CD14-positive monocyte (primary cell): ENCODE results near the gene SMIM29. TPM values are rescaled to one million over a fixed set of nuclear protein-coding genes. Genes with fewer than 3 reads are reported as not detected.

ENCODE experiments used
- DNase-seq, 3 donors: peaks; one replicate each; pipeline ENCODE4 v3.0.0-alpha.2; 2011 to 2022
- H2AFZ ChIP-seq: 2 replicates; pipeline ENCODE4 v1.6.0; 2012; ENCODE audit warnings: mild to moderate bottlenecking, low read depth, low read length, inconsistent platforms; ENCODE audit not compliant: insufficient read depth, poor library complexity, severe bottlenecking
- H3K27ac ChIP-seq, 2 donors: 1 replicate in 1 of 2; 2 replicates in 1 of 2; pipeline ENCODE4 v1.5.1; 2012 to 2013; ENCODE audit warnings: low read length in 2 of 2, control low read depth in 1 of 2, inconsistent platforms in 1 of 2, low read depth in 1 of 2, mild to moderate bottlenecking in 1 of 2
- H3K27me3 ChIP-seq, 2 donors: one replicate each; pipeline versions ENCODE4 v1.6.0 to v1.6.1; 2011 to 2013; ENCODE audit warnings: low read length in 2 of 2; ENCODE audit not compliant: control insufficient read depth in 2 of 2, insufficient read depth in 2 of 2
- H3K36me3 ChIP-seq, 2 donors: replicated peaks in 1 of 2; 1 replicate in 1 of 2; 2 replicates in 1 of 2; pipeline versions ENCODE4 v1.5.1 to v1.6.1; 2012 to 2013; ENCODE audit warnings: low read length in 2 of 2, control low read depth in 1 of 2, inconsistent platforms in 1 of 2, mild to moderate bottlenecking in 1 of 2; ENCODE audit not compliant: insufficient read depth in 2 of 2, control insufficient read depth in 1 of 2
- H3K4me1 ChIP-seq, 2 donors: 1 replicate in 1 of 2; 2 replicates in 1 of 2; pipeline versions ENCODE4 v1.5.1 to v1.6.1; 2012 to 2013; ENCODE audit warnings: low read length in 2 of 2, control low read depth in 1 of 2, inconsistent platforms in 1 of 2, mild to moderate bottlenecking in 1 of 2, moderate library complexity in 1 of 2; ENCODE audit not compliant: insufficient read depth in 2 of 2, control insufficient read depth in 1 of 2
- H3K4me2 ChIP-seq: replicated peaks from 2 replicates; pipeline ENCODE3; 2012; ENCODE audit warnings: low read length, moderate library complexity, mild to moderate bottlenecking; ENCODE audit not compliant: poor library complexity, severe bottlenecking; ENCODE audit errors: extremely low read depth
- H3K4me3 ChIP-seq, 3 experiments: fragments of 200-600 bp in 1 of 3; sonication (generic) in 1 of 3; replicated peaks in 1 of 3; 1 replicate in 2 of 3; 2 replicates in 1 of 3; pipeline ENCODE4 v1.5.1; 2011 to 2013; ENCODE audit warnings: low read length in 3 of 3, mild to moderate bottlenecking in 3 of 3, control low read depth in 2 of 3, low read depth in 2 of 3, inconsistent platforms in 1 of 3, moderate library complexity in 1 of 3
- H3K79me2 ChIP-seq: 2 replicates; pipeline ENCODE4 v1.6.0; 2012; ENCODE audit warnings: mild to moderate bottlenecking, control low read depth, inconsistent platforms, low read length, moderate library complexity; ENCODE audit not compliant: insufficient read depth
- H3K9ac ChIP-seq: 2 replicates; pipeline ENCODE4 v1.6.0; 2017; ENCODE audit warnings: low read length, mild to moderate bottlenecking; ENCODE audit not compliant: insufficient read depth, poor library complexity, severe bottlenecking
- H3K9me3 ChIP-seq, 2 donors: replicated peaks in 1 of 2; 1 replicate in 1 of 2; 2 replicates in 1 of 2; pipeline versions ENCODE4 v1.5.1 to v1.6.1; 2012 to 2013; ENCODE audit warnings: low read length in 2 of 2, control low read depth in 1 of 2; ENCODE audit not compliant: control insufficient read depth in 1 of 2, insufficient read depth in 1 of 2
- H4K20me1 ChIP-seq: 2 replicates; pipeline ENCODE4 v1.6.0; 2012; ENCODE audit warnings: mild to moderate bottlenecking, low read length, control low read depth, moderate library complexity; ENCODE audit not compliant: insufficient read depth
- H3K27ac Mint-ChIP-seq, 7 donors: one replicate each; pipeline ENCODE4 v1.8.0; 2020; ENCODE audit warnings: mild to moderate bottlenecking in 7 of 7, mixed read lengths in 7 of 7, moderate library complexity in 6 of 7, inconsistent platforms in 2 of 7
- H3K27me3 Mint-ChIP-seq, 3 donors: one replicate each; pipeline ENCODE4 v1.8.0; 2021 to 2022; ENCODE audit warnings: low read depth in 3 of 3, mild to moderate bottlenecking in 3 of 3, mixed read lengths in 3 of 3, moderate library complexity in 3 of 3, inconsistent platforms in 1 of 3
- H3K36me3 Mint-ChIP-seq, 2 donors: one replicate each; pipeline ENCODE4 v1.8.0; 2020; ENCODE audit warnings: mixed read lengths in 2 of 2, inconsistent platforms in 1 of 2, mild to moderate bottlenecking in 1 of 2
- H3K4me1 Mint-ChIP-seq: one replicate; pipeline ENCODE4 v1.8.0; 2020; ENCODE audit warnings: mild to moderate bottlenecking, mixed read lengths
- H3K4me3 Mint-ChIP-seq, 2 donors: one replicate each; pipeline ENCODE4 v1.8.0; 2020; ENCODE audit warnings: mild to moderate bottlenecking in 2 of 2, mixed read lengths in 2 of 2, moderate library complexity in 1 of 2
- H3K9me3 Mint-ChIP-seq, 7 donors: one replicate each; pipeline ENCODE4 v1.8.0; 2020 to 2022; ENCODE audit warnings: mixed read lengths in 7 of 7, mild to moderate bottlenecking in 6 of 7, moderate library complexity in 6 of 7, inconsistent platforms in 2 of 7
- CTCF ChIP-seq: fragments of 200-600 bp; IDR thresholded peaks from one replicate; pipeline ENCODE4 v1.8.0; 2022; ENCODE audit warnings: antibody characterized with exemption, mild to moderate bottlenecking
- WGBS: methylation state at CpG from one replicate; pipeline ENCODE4 v1.1.5; 2013; ENCODE audit warnings: missing lambda C conversion rate; ENCODE audit not compliant: insufficient coverage; 5-methylcytosine and 5-hydroxymethylcytosine counted together
- intact Hi-C, 2 donors: fragments of 100-400 bp; cut with micrococcal nuclease; formaldehyde crosslinking; loops; one replicate each; pipeline versions ENCODE4 v1.15.0 to v1.15.1; 2023
- polyA plus RNA-seq, 3 donors: library from polyadenylated mRNA; depleted of rRNA in 1 of 3; unstranded in 2 of 3; stranded (reverse) in 1 of 3; fragments of 300-500 nt in 2 of 3; fragments of >200 nt in 1 of 3; fragmentation: Illumina TruSeq in 2 of 3; gene quantifications; 1 replicate in 2 of 3; 2 replicates in 1 of 3; pipeline ENCODE4 v1.2.3, GENCODE V29; 2012 to 2021

SMIM29 gene
- polyA plus RNA-seq, 3 donors, result 57.2 to 66.7 (median 60.5) TPM

- H3K4me1 ChIP-seq, result peaks cover 49 to 51% of the 10 kb centered on the region in 2 donors
- H3K9ac ChIP-seq, result no peak overlapping the region
- no peak overlapping the region for H3K27ac ChIP-seq
- no peak for DNase-seq
- peaks cover 2 to 31% of the 10 kb centered on the region in 2 donors for H3K36me3 ChIP-seq
- H3K79me2 ChIP-seq, result no peaks in the 10 kb centered on the region
- 96% methylated on average over 5 of the region's 5 CpGs for WGBS
- H2AFZ ChIP-seq, result no peak overlapping the region
- Mint-ChIP-seq H3K36me3 (peaks cover 35 to 44% of the 10 kb centered on the region in 2 donors), H3K27me3 (peaks cover 0 to 1% (median 0%) of the 10 kb centered on the region in 3 donors), H3K9me3 (peaks cover 0 to 2% (median 0%) of the 10 kb centered on the region in 7 donors), H3K4me1 (peaks cover 63% of the 10 kb centered on the region), H3K4me3 (no peak overlapping the region), H3K27ac (peak overlapping the region in 3 of 7 donors; percentile 8 to 36 (median 23))
- H3K4me2 ChIP-seq, result no peak overlapping the region
- H3K9me3 ChIP-seq, result no peaks in the 10 kb centered on the region
- no peak for TF ChIP-seq CTCF
- intact Hi-C loops, result no loop called here
- no peaks in the 10 kb centered on the region for H3K27me3 ChIP-seq
- no peaks in the 10 kb centered on the region for H4K20me1 ChIP-seq
- no peak overlapping the region for H3K4me3 ChIP-seq
These were observed 27.4 kb upstream of the SMIM29 start for GRCh38 chr6:34276191-34276590.

- Mint-ChIP-seq H3K4me3 (no peak overlapping the region), H3K27ac (peak overlapping the region in 2 of 7 donors; percentile 36 to 60), H3K4me1 (peaks cover 57% of the 10 kb centered on the region), H3K27me3 (peaks cover 0 to 1% (median 0%) of the 10 kb centered on the region in 3 donors), H3K36me3 (peaks cover 28 to 35% of the 10 kb centered on the region in 2 donors), H3K9me3 (peaks cover 0 to 2% (median 0%) of the 10 kb centered on the region in 7 donors)
- no peak for TF ChIP-seq CTCF
- no peak overlapping the region for H3K4me3 ChIP-seq
- peaks cover 50 to 51% of the 10 kb centered on the region in 2 donors for H3K4me1 ChIP-seq
- WGBS, result 95% methylated on average over 3 of the region's 3 CpGs
- intact Hi-C loops, result no loop called here
- peaks cover 2 to 22% of the 10 kb centered on the region in 2 donors for H3K36me3 ChIP-seq
- H3K27ac ChIP-seq, result no peak overlapping the region
- DNase-seq, result no peak
- H4K20me1 ChIP-seq, result no peaks in the 10 kb centered on the region
- no peaks in the 10 kb centered on the region for H3K79me2 ChIP-seq
- H3K9ac ChIP-seq, result no peak overlapping the region
- no peak overlapping the region for H2AFZ ChIP-seq
- H3K27me3 ChIP-seq, result no peaks in the 10 kb centered on the region
- no peaks in the 10 kb centered on the region for H3K9me3 ChIP-seq
- no peak overlapping the region for H3K4me2 ChIP-seq
These were observed 26.5 kb upstream of the SMIM29 start for GRCh38 chr6:34275128-34275804.
